Gastroesophageal sphincter (tissue), 3 donors: ENCODE measurements around the gene GARS1.

ENCODE experiments used
- CTCF ChIP-seq, 4 experiments: fragments of 200-600 bp in 2 of 4; fragments of 450-650 bp in 2 of 4; sonication (generic) in 1 of 4; IDR thresholded peaks; one replicate each; pipeline ENCODE4 v1.5.1; 2017 to 2019; ENCODE audit warnings: antibody characterized with exemption in 4 of 4, mild to moderate bottlenecking in 2 of 4, moderate library complexity in 2 of 4
- POLR2A ChIP-seq, 2 donors: fragments of 450-650 bp; IDR thresholded peaks; one replicate each; pipeline ENCODE4 v1.6.1; 2017; ENCODE audit warnings: antibody characterized with exemption in 2 of 2, mild to moderate bottlenecking in 2 of 2, moderate library complexity in 1 of 2
- POLR2AphosphoS5 ChIP-seq: sonication (generic); formaldehyde crosslinking; IDR thresholded peaks from one replicate; pipeline ENCODE4 v1.6.1; 2017; ENCODE audit warnings: antibody characterized with exemption

GRCh38 chr7:30650421-30650808 is 55.7 kb downstream of the GARS1 start:
- TF ChIP-seq POLR2A (IDR thresholded peaks at IDR 0.05) = no peak
- TF ChIP-seq CTCF (IDR thresholded peaks at IDR 0.05) = no peak
- no peak for TF ChIP-seq POLR2AphosphoS5
